GM12801 (cell line): ENCODE data around the gene TSC22D4.

ENCODE experiments used
- CTCF ChIP-seq: IDR thresholded peaks from one replicate; pipeline ENCODE4 v1.5.1; 2011; ENCODE audit warnings: control low read depth; ENCODE audit not compliant: insufficient read length; ENCODE audit errors: extremely low read depth

TSC22D4 gene

GRCh38 chr7:100513212-100513810 is 34.3 kb upstream of the TSC22D4 start:
- no peak for TF ChIP-seq CTCF

- TF ChIP-seq CTCF: no peak
Observed at GRCh38 chr7:100510437-100511239, 31.6 kb upstream of the TSC22D4 start.

GRCh38 chr7:100509231-100509630 is 30.2 kb upstream of the TSC22D4 start:
- no peak for TF ChIP-seq CTCF

GRCh38 chr7:100506356-100506923 is 27.4 kb upstream of the TSC22D4 start:
- no peak for TF ChIP-seq CTCF

GRCh38 chr7:100504887-100505611 is 26.0 kb upstream of the TSC22D4 start:
- no peak for TF ChIP-seq CTCF

GRCh38 chr7:100496509-100496908 is 17.5 kb upstream of the TSC22D4 start:
- no peak for TF ChIP-seq CTCF
